GM19099 (cell line): Measurements from ENCODE around the gene TUBGCP4.

ENCODE experiments used
- POLR2A ChIP-seq: IDR thresholded peaks from 3 replicates; pipeline ENCODE4 v1.6.1; 2011; ENCODE audit warnings: low read depth; ENCODE audit not compliant: insufficient read length; ENCODE audit errors: extremely low read depth

The TUBGCP4 gene

GRCh38 chr15:43370975-43371974 is at the start of gene TUBGCP4, which contains the start of gene ZSCAN29:
TUBGCP4 (plus strand) TSS chr15:43371101; CDS start chr15:43371355, 254 bp downstream.
ZSCAN29 (minus strand) TSS chr15:43371043; CDS start chr15:43369913, 1,130 bp downstream.
- peak; percentile 85 for TF ChIP-seq POLR2A

DNA sequence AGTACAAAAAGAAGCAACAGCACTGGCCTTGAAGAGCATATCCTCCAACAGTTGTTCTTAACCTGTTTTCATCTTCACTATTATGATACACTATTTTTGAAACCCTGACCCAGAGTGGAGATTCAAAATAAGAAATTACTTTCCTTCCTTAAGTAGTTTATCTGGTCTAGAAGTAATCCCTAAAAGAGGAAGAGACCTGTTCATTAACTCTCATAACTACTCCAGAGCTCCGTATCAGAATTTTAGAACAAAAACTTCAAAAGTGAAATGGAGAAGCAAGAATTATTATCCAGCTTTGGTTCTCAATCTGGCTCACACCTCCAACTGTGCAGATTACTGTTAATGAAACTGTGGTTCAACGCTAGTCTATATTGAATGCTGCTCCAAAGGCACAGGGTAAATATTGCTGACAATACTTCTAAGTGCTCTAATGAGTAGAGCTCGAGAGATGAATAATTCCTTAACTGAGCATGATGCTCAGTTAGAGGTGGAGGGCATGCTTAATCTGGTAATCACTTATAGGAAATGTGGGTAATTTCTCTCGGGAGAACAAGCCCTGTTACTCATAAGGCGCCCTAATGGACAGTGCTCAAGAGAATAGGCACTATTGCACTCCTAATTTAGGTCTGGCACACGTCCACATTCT is 45.7 kb upstream of the TUBGCP4 start:
- no peak for TF ChIP-seq POLR2A

DNA sequence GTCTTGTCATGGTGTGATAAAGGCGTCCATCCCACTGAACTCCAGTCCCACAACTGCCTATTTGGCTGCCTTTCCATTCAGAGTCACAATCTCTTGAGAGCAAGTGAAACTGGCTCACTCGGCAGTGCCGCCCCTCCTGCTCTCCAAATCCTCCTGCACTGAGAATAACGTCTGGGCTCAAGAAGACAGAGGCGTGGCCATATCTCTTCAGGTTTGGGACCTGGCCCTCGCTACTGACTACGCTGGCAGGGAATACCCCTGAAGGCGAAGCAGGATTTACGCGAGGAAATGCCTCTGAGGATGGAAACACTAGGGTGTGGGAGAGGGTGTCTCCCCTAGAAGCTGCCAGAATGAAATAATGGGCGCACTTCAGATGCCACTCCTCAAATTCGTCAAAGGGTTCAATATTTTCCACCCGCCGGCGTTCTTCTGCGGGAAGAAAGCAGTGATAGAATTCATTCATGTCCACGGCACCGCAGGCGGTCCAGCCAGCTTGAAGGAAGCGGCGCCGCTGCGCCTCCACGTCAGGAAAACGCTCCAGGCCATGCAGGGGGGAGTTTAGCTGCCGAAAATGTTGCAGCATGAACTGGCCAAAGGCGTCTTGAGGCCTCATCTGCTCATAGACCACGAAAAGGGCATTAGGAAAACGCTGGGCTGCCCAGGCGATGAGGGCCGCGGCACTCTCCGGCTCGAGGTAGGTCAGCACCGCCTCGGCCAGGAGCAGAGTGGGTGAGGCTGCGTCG is 41.5 kb upstream of the TUBGCP4 start:
- no peak for TF ChIP-seq POLR2A

DNA sequence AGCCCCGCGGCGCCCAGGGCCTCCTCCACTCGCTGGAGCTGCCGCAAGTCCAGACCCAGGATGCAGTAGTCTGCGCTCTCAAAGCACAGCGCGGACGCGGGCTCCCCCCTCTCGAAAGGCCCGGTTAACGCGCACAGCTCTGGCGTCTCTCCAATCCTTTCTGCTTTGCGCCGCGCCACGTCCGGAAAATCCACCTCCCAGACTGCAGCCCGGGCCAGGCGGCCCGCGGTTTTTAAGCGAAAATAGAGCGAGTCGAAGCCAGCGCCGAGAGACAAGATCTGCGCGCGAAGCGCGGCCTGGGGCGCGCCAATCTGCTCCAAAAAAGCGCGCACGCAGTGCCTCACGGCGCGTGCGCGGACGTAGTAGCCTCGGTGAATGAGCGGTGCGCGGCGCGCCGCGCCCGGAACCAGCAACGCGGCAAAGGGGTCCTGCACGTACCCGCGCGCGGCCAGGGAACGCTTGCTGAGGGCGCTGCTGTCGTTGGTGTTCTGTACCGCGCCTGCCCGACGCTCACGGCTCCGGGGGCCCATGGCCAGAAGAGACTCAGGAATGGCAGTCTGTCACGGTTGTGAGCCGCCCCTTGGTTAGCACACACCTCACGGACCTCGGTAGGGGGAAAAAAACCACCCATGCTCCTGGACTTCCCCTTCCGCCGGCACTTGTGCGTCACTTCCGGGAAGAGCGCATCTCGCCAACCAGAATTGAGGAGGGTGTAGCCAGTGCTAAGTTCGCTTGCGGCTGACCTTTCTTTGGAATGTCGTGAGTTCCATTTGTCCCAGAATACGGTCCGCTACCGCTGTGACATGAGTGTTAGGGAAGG is 40.7 kb upstream of the TUBGCP4 start, which contains the start of gene LCMT2:
Gene LCMT2, minus strand, starts transcription at position 614 of the 820 bp plus-strand sequence. Its CDS starts 84 bp downstream, at position 530.
- TF ChIP-seq POLR2A = peak; percentile 95

DNA sequence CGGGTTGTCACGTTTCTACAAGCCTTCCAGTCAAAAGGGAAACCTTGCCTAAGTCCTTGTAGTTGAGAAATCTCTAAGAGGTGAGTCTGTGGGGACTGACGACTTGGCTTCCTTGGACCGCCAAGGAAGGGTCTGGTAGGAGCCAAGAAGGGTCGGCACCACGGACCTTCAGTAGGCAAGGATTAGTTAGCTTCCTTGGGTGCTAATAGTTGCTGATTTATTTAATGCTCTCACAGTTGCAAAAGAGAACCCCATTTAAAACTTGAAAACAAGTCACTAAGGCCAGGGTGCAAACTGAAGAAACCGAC is 40.2 kb upstream of the TUBGCP4 start:
- no peak for TF ChIP-seq POLR2A

GRCh38 chr15:43346305-43346704 is 24.6 kb upstream of the TUBGCP4 start:
- TF ChIP-seq POLR2A = no peak

DNA sequence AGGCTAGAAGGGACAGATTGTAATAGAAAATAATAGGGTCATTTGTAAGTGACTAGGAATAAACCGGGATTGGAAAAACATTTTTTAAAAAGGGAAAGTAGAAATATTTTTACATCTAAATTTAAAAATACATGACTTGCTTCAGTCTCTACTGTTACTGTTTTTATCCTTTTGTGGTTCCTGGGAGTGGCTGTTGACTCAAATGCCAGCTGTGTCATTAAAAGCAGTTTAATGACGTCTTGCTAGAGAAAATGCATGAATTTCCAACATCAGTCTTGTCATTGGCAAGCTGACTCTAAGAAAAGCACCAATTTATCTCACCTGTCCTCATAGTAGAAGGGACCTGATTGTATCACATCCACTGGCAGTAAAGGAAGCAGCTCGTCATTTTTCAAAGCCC is 23.8 kb upstream of the TUBGCP4 start:
- TF ChIP-seq POLR2A = no peak

GRCh38 chr15:43352693-43353382 is 18.1 kb upstream of the TUBGCP4 start:
- no peak for TF ChIP-seq POLR2A

DNA sequence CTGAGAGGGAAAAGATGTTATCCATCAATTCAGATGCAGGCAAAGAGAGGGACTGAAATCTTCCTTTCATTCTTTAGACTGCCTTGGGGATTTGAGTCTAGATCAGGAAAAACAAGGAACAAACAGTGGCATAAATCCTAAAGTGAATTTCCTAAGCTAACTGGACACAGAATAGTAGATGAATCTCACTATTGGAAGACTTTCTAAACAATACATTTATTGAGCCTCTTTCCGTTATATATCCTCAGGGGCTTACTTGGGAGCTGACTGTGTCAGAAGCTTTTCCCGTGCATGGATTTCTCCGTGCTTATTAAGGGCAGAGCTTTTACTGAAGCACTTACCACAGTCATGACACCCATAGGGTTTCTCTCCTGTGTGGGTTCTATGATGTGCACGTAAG is 10.1 kb upstream of the TUBGCP4 start:
- no peak for TF ChIP-seq POLR2A

DNA sequence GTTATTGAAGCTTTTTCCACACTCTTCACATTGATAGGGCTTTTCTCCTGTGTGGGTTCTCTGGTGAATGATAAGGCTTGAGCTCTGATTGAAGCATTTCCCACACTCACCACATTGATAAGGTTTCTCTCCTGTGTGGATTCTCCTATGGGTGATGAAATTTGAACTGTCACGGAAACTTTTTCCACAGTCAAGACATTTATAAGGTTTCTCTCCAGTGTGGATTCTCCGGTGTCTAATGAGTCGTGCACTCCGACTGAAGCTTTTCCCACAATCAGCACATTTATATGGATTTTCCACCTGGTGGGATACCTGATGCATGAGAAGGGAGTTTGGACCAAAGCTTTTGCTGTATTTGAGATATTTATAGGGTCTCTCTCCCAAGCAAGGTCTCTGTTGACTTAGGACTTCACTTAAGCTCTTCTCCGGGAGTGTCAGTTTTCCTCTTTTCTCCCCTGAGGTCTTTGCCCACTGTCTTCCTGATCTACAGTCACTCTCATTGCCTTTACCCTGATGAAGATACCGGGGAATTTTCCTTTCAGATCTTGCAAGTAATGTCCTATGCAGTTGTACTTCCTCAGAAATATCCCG is 9.5 kb upstream of the TUBGCP4 start:
- no peak for TF ChIP-seq POLR2A

DNA sequence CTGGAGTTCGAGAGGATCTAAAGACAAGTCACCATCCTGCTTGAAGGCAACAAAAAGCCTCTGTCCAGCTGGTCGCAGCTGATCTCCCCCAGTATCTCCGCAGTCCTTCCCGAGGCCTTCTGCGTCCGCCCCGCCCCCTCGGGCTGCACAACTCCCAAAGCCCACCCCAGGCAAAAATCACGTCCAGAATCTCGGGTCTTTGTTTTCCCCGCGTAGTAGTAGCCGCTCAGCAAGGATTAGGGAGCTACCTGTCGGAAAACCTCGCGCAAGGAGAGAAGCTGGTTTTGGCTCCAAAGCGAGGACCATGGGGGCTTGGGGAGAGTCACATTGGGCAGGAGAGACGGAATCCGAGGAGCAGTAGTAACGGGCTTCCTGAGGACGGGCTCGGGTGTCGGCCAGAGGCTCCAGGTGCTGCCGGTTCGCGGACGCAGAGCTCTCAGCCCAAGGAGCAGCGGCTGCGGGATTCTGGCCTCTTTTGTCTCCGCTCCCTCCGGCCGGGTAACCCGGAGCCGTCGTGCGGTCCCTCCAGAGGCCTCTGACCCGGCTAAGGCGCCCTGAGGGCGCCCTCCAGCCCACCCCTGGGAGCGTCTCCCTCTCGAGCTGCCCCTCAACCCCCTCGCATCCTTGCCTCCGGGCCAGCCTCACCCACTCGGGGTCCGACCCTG is 459 bp upstream of the TUBGCP4 start:
- TF ChIP-seq POLR2A = no peak

DNA sequence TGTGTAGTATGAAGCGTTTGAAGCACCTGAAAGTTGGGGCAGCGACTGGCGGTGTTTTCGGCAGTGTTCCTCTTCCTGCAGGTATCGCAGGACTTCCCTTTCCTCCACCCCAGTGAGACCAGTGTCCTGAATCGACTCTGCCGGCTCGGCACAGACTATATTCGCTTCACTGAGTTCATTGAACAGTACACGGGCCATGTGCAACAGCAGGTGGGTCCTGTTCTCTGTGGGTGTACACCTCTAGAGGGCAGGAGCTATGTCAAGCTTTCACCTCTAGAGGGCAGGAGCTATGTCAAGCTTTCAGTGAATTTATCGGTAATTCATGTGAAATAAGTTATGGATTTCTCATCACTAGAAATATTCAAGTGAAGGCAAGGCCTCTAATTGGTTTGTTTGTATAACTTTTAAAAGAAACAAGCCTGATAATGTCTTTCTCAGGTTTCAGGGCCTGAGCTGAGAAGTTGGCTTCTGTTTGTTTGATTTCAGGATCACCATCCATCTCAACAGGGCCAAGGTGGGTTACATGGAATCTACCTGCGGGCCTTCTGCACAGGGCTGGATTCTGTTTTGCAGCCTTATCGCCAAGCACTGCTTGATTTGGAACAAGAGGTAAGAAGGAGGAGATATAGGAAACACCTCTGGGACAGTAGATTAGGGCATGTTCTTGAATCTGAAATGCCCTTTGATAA is 5.3 kb downstream of the TUBGCP4 start:
- TF ChIP-seq POLR2A = no peak
